ENCODE results near the gene S100A7A.
A peak's percentile ranks its signal among the peaks of the same experiment; 100 is the strongest.

S100A7A gene

DNA sequence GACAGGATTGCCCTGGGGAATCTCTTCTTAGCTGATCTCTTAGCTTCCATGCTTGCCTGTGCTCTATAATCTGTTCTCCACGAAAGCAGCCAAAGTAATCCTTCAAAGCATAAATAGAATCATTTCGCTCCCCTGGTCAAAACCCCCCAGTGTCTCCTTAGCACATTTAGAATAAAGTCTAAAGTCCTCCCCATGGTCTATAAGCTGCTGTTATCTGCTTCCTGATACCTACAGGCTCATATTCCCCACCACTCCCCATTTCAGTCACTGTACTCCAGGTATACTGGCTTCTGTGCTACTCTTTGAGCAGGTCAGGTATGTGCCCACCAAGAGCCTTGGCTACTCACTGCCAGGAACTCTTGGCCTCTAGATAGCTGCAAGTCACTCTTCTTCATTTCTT lies 43.7 kb upstream of the S100A7A start:
- in situ Hi-C loops (cut with HindIII; ENCODE audit: low pct_ligation_motif_present, low sequenced_read_pairs): loop anchor here (25.0 kb wide), 1 partner anchor 115 kb away; no protein-coding TSS in a partner anchor
- H3K36me3 ChIP-seq (replicated peaks): no peaks in the 10 kb centered on the region
- no peaks in the 10 kb centered on the region for H3K27me3 ChIP-seq (replicated peaks)
- TF ChIP-seq, protein P1, sequence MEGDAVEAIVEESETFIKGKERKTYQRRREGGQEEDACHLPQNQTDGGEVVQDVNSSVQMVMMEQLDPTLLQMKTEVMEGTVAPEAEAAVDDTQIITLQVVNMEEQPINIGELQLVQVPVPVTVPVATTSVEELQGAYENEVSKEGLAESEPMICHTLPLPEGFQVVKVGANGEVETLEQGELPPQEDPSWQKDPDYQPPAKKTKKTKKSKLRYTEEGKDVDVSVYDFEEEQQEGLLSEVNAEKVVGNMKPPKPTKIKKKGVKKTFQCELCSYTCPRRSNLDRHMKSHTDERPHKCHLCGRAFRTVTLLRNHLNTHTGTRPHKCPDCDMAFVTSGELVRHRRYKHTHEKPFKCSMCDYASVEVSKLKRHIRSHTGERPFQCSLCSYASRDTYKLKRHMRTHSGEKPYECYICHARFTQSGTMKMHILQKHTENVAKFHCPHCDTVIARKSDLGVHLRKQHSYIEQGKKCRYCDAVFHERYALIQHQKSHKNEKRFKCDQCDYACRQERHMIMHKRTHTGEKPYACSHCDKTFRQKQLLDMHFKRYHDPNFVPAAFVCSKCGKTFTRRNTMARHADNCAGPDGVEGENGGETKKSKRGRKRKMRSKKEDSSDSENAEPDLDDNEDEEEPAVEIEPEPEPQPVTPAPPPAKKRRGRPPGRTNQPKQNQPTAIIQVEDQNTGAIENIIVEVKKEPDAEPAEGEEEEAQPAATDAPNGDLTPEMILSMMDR (IDR thresholded peaks at IDR 0.05; ENCODE audit: low read depth, low read length, missing control alignments): no peak
- H3K27ac ChIP-seq: no peak overlapping the region
- DNase-seq: no peak
- no peak overlapping the region for H3K4me3 ChIP-seq (ENCODE audit: low read depth, low read length)

DNA sequence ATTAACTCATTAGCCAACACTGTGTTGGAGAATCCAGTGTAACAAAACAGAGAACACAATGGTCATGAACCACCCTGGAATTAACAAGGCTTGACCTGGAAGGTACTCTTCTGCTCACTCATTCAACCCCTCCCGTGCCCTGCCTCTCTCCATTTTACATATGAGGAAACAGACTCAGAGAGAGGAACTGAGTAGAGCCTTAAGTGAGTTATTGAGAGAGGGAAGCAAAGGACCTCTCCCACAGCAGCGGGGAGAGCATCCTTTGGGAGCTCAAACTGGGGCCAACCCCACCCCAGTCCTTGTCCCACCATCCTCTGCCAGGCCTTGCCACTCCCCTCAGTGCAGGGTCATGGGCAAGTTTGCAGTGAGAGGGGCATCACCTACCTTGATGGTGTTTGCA lies 42.2 kb upstream of the S100A7A start:
- no peaks in the 10 kb centered on the region for H3K36me3 ChIP-seq (replicated peaks)
- no peak overlapping the region for H3K27ac ChIP-seq
- in situ Hi-C loops (cut with HindIII; ENCODE audit: low pct_ligation_motif_present, low sequenced_read_pairs): loop anchor here (25.0 kb wide), 1 partner anchor 113 kb away; no protein-coding TSS in a partner anchor
- H3K4me3 ChIP-seq (ENCODE audit: low read depth, low read length): no peak overlapping the region
- TF ChIP-seq, protein P1 (IDR thresholded peaks at IDR 0.05; ENCODE audit: low read depth, low read length, missing control alignments): no peak
- no peaks in the 10 kb centered on the region for H3K27me3 ChIP-seq (replicated peaks)
- no peak for DNase-seq

DNA sequence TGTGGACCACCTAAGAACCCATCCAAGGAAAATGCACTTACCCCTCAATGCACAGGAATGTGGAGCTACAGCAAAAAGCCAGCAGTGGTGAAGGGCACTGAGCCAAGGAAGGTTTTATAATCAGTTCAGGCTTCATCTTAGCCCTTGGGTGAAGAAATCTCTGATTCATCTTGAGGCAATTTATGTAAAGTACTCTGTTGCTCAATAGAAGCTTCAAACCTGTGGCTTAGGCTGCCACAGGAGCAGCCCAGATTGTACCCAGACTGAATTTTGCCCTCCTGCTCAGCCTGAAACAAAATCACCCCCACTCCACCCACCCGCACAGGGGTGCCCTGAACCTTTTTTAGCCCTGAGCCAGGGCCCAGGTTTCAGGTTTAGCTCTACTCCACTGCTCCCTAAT lies 40.8 kb upstream of the S100A7A start, which contains the start of gene S100A12:
Gene S100A12 (minus strand): TSS at position 111 of the 400 bp plus-strand sequence. CDS start 1,029 bp downstream, outside the sequence.
- TF ChIP-seq, protein P1 (IDR thresholded peaks at IDR 0.05; ENCODE audit: low read depth, low read length, missing control alignments): no peak
- H3K4me3 ChIP-seq (ENCODE audit: low read depth, low read length): no peak within 1 kb of the TSS
- in situ Hi-C loops (cut with HindIII; ENCODE audit: low pct_ligation_motif_present, low sequenced_read_pairs): no loop called here
- DNase-seq: peak; percentile 35
- no peaks in the 10 kb centered on the region for H3K36me3 ChIP-seq (replicated peaks)
- no peaks in the 10 kb centered on the region for H3K27me3 ChIP-seq (replicated peaks)
- H3K27ac ChIP-seq: no peak within 1 kb of the TSS

DNA sequence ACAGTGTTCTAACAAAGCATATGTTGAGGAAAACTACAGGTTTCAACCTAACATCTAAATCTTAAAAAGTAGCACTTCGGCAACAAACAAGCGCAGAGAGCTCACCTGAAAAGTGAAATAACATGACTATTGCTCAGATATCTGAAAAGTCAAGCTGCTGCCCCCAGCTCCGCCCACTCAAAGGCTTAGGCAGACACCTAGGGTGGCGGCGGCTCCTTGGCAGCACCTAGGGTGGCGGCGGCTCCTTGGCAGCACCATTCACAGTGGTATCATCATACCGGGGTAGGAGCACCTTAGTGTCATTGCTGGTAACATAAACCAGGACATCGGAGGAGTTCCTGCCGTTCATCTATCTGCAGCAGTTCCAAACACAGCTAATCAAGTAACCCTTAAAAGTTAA lies 36.7 kb upstream of the S100A7A start:
- H3K36me3 ChIP-seq (replicated peaks): no peaks in the 10 kb centered on the region
- no peaks in the 10 kb centered on the region for H3K27me3 ChIP-seq (replicated peaks)
- H3K4me3 ChIP-seq (ENCODE audit: low read depth, low read length): no peak overlapping the region
- in situ Hi-C loops (cut with HindIII; ENCODE audit: low pct_ligation_motif_present, low sequenced_read_pairs): no loop called here
- TF ChIP-seq, protein P1 (IDR thresholded peaks at IDR 0.05; ENCODE audit: low read depth, low read length, missing control alignments): no peak
- no peak overlapping the region for H3K27ac ChIP-seq
- no peak for DNase-seq

DNA sequence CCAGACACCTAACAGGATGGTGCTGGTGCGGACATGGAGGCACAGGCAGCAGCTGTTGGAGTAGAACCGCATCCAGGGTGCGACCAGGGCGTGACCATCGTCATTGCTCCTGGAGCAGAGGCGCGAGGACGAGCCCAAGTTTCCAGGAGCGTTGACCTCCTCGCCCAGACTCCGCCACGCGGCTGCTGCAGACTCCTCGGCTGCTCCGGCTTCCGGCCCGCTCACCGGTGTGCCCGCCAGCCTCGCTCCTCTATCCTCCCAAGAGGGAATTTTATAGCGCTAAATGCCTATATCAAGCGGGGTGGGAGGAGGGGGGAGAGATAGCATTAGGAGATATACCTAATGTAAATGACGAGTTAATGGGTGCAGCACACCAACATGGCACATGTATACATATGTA lies 35.6 kb upstream of the S100A7A start:
- H3K36me3 ChIP-seq (replicated peaks): no peaks in the 10 kb centered on the region
- TF ChIP-seq, protein P1 (IDR thresholded peaks at IDR 0.05; ENCODE audit: low read depth, low read length, missing control alignments): no peak
- in situ Hi-C loops (cut with HindIII; ENCODE audit: low pct_ligation_motif_present, low sequenced_read_pairs): no loop called here
- no peak overlapping the region for H3K4me3 ChIP-seq (ENCODE audit: low read depth, low read length)
- H3K27ac ChIP-seq: no peak overlapping the region
- no peak for DNase-seq
- H3K27me3 ChIP-seq (replicated peaks): no peaks in the 10 kb centered on the region

DNA sequence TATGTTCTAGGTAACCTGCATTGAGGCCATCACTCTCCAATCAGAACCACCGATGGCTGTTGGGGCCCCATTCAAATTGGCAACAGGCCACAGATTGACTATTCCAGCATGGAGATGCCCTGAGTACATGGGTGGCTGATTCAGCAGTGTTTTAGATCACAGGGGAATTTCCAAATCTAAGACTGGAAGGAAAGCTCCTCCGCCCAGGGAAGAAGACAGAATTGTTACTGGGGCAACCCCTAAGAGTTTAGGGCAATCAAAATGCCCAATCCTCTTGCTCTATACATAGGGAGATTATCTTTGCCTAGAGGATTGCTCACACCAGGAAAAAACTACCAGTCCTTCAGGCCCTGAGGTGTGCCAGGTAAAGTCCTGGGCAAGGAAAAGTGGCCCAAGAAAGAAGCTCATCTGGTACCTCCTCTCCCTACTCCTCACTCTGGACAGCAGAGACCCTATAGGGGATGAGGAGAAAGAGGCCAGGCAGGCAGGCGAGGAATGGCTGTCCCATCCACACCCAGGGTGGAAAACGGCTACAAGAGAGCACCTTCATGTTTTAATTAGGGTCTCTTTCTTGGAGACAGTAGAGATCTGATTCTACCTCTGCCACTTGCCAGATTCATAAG lies 31.3 kb upstream of the S100A7A start:
- H3K4me3 ChIP-seq (ENCODE audit: low read depth, low read length): no peak overlapping the region
- in situ Hi-C loops (cut with HindIII; ENCODE audit: low pct_ligation_motif_present, low sequenced_read_pairs): no loop called here
- TF ChIP-seq, protein P1 (IDR thresholded peaks at IDR 0.05; ENCODE audit: low read depth, low read length, missing control alignments): no peak
- no peaks in the 10 kb centered on the region for H3K27me3 ChIP-seq (replicated peaks)
- DNase-seq: no peak
- H3K36me3 ChIP-seq (replicated peaks): no peaks in the 10 kb centered on the region
- H3K27ac ChIP-seq: no peak overlapping the region

Data from brain microvascular endothelial cell (primary cell).